ENCODE results near the gene HLCS. TPM values are rescaled to one million over a fixed set of nuclear protein-coding genes. Genes with fewer than 3 reads are reported as not detected.
A peak's percentile ranks its signal among the peaks of the same experiment; 100 is the strongest.

Gene HLCS
- total RNA-seq, 1 donor from 2014 or later, result 14.8 TPM

DNA sequence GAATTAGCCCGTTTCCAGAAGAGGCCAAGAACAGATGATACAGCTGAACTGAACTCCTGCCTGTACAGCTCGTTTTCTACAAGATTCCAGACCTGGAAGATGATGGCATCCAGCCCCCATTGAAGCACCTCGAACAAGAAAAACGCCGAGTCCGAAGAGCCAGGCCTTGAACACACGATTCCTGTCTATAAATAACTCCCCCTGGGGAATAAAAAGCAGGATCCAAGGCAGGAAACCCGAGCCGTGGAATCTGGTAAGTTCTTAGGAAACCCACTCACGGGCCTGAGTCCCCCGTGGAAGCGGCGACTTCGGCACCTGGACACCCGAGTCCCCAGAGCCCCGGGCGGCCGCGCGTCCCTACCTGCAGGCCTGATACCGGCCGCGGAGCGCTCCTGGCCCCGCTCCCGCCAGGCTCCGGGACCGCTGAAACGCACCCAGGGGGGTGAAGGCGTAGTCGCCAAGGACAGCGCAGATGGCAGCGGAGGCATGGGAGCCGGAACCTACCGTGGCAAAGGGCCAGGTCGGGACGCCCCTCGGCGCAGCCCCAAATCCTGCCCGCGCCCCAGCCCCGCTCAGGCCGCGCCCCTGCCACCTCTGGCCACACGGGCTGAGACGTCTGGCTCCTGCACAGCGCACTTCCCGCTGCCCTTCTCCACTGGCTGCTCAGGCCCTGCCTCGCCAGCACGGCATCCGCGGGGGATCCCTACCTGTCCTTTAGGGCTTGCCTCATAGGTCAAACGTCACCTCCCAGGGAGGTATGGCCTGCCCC, 14.0 kb upstream of the HLCS start:
- Mint-ChIP-seq H3K27me3 (peaks cover 13% of the 10 kb centered on the region), H3K4me1 (ENCODE audit: unreplicated experiment) (peaks cover 15% of the 10 kb centered on the region), H3K9me3 (no peaks in the 10 kb centered on the region), H3K36me3 (no peaks in the 10 kb centered on the region), H3K27ac (no peak overlapping the region), H3K4me3 (peak overlapping the region; percentile 82)
- no peak for DNase-seq (ENCODE audit: extremely low spot score, unreplicated experiment)
- TF ChIP-seq, protein P1, sequence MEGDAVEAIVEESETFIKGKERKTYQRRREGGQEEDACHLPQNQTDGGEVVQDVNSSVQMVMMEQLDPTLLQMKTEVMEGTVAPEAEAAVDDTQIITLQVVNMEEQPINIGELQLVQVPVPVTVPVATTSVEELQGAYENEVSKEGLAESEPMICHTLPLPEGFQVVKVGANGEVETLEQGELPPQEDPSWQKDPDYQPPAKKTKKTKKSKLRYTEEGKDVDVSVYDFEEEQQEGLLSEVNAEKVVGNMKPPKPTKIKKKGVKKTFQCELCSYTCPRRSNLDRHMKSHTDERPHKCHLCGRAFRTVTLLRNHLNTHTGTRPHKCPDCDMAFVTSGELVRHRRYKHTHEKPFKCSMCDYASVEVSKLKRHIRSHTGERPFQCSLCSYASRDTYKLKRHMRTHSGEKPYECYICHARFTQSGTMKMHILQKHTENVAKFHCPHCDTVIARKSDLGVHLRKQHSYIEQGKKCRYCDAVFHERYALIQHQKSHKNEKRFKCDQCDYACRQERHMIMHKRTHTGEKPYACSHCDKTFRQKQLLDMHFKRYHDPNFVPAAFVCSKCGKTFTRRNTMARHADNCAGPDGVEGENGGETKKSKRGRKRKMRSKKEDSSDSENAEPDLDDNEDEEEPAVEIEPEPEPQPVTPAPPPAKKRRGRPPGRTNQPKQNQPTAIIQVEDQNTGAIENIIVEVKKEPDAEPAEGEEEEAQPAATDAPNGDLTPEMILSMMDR (conservative IDR thresholded peaks at IDR 0.05), result peak; percentile 31

- peak overlapping the region; percentile 43 for H3K27ac Mint-ChIP-seq
- H3K4me1 Mint-ChIP-seq (ENCODE audit: unreplicated experiment), result peaks cover 21% of the 10 kb centered on the region
Measured at GRCh38 chr21:36976882-36977651, 10.6 kb upstream of the HLCS start.

DNA sequence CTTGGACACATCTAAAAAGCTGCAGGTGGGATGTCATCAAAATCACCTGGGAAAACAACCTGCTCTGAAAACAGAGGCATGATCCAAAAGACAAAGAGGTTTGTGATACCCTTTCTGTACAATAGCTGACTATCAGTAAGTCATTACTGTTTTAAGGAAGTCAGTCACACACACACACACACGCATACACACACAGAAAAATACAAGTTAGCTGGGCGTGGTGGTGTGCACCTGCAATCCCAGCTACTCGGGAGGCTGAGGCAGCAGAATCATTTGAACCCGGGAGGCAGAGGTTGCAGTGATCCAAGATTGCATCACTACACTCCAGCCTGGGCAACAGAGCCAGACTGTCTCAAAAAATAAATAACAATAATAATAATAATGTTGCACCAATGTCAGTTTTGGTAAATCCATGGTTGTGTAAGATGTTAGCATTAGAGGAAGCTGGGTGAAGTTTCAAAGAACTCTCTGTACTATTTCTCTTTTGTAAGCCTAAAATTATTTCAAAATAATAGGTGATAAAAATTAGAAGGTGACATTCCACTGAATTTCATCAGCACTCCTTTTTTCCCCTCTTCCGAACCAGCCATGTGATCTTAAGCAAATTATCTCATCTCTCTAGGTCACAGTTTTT, 9.9 kb upstream of the HLCS start:
- H3K27ac Mint-ChIP-seq, result peak overlapping the region; percentile 43

More at GRCh38 chr21:36976882-36977651, 10.6 kb upstream of the HLCS start:
- DNase-seq (ENCODE audit: extremely low spot score, unreplicated experiment), result no peak
- Mint-ChIP-seq H3K27me3 (peaks cover 13% of the 10 kb centered on the region), H3K36me3 (no peaks in the 10 kb centered on the region), H3K9me3 (no peaks in the 10 kb centered on the region), H3K4me3 (peak overlapping the region; percentile 40)
- TF ChIP-seq, protein P1 (conservative IDR thresholded peaks at IDR 0.05), result peak; percentile 85

GRCh38 chr21:36974851-36975192, 8.4 kb upstream of the HLCS start:
- Mint-ChIP-seq H3K4me3 (no peak overlapping the region), H3K4me1 (ENCODE audit: unreplicated experiment) (peaks cover 13% of the 10 kb centered on the region), H3K27ac (no peak overlapping the region), H3K36me3 (no peaks in the 10 kb centered on the region), H3K9me3 (no peaks in the 10 kb centered on the region), H3K27me3 (no peaks in the 10 kb centered on the region)
- TF ChIP-seq, protein P1 (conservative IDR thresholded peaks at IDR 0.05), result no peak
- DNase-seq (ENCODE audit: extremely low spot score, unreplicated experiment), result no peak

More for the DNA sequence above, 9.9 kb upstream of the HLCS start:
- TF ChIP-seq, protein P1 (conservative IDR thresholded peaks at IDR 0.05), result no peak
- Mint-ChIP-seq H3K9me3 (no peaks in the 10 kb centered on the region), H3K4me3 (no peak overlapping the region), H3K4me1 (ENCODE audit: unreplicated experiment) (peaks cover 21% of the 10 kb centered on the region), H3K36me3 (no peaks in the 10 kb centered on the region), H3K27me3 (peaks cover 9% of the 10 kb centered on the region)
- no peak for DNase-seq (ENCODE audit: extremely low spot score, unreplicated experiment)

- H3K4me1 Mint-ChIP-seq (ENCODE audit: unreplicated experiment), result peaks cover 13% of the 10 kb centered on the region
- no peak for DNase-seq (ENCODE audit: extremely low spot score, unreplicated experiment)
- H3K9me3 Mint-ChIP-seq, result no peaks in the 10 kb centered on the region
- H3K27ac Mint-ChIP-seq, result no peak overlapping the region
- H3K4me3 Mint-ChIP-seq, result no peak overlapping the region
- peaks cover under 1% of the 10 kb centered on the region for H3K36me3 Mint-ChIP-seq
- no peaks in the 10 kb centered on the region for H3K27me3 Mint-ChIP-seq
- TF ChIP-seq, protein P1 (conservative IDR thresholded peaks at IDR 0.05), result no peak
Measured at GRCh38 chr21:36973986-36974850, 7.7 kb upstream of the HLCS start.

All from type B pancreatic cell (in vitro differentiated cells).